GM23248 (cell line): ENCODE results near the gene CREB3. TPM values are rescaled to one million over a fixed set of nuclear protein-coding genes. Genes with fewer than 3 reads are reported as not detected.
A peak's percentile ranks its signal among the peaks of the same experiment; 100 is the strongest.

ENCODE experiments used
- DNase-seq: peaks from one replicate; pipeline ENCODE4 v3.0.0-alpha.2; 2015
- H2AFZ ChIP-seq: fragments of 200-600 bp; sonication (generic); 2 replicates; pipeline ENCODE4 v1.6.1; 2016; ENCODE audit warnings: antibody characterized with exemption
- H3F3A ChIP-seq: fragments of 200-600 bp; sonication (generic); 2 replicates; pipeline ENCODE4 v1.6.1; 2016; ENCODE audit warnings: mild to moderate bottlenecking, antibody characterized with exemption, mixed run types; ENCODE audit not compliant: insufficient read depth
- H3K27ac ChIP-seq: fragments of 200-600 bp; sonication (generic); 2 replicates; pipeline ENCODE4 v1.5.1; 2016; ENCODE audit warnings: mild to moderate bottlenecking
- H3K27me3 ChIP-seq: fragments of 200-600 bp; sonication (generic); replicated peaks from 2 replicates; pipeline ENCODE4 v1.6.1; 2016; ENCODE audit warnings: mild to moderate bottlenecking; ENCODE audit not compliant: insufficient read depth
- H3K36me3 ChIP-seq: fragments of 200-600 bp; sonication (generic); 2 replicates; pipeline ENCODE4 v1.6.1; 2016; ENCODE audit warnings: low read depth, mild to moderate bottlenecking
- H3K4me1 ChIP-seq: fragments of 200-600 bp; sonication (generic); 2 replicates; pipeline ENCODE4 v1.6.1; 2016; ENCODE audit warnings: mild to moderate bottlenecking; ENCODE audit not compliant: insufficient read depth
- H3K4me2 ChIP-seq: fragments of 200-600 bp; sonication (generic); one replicate; pipeline ENCODE4 v1.6.1; 2016; ENCODE audit warnings: mild to moderate bottlenecking; ENCODE audit not compliant: unreplicated experiment
- H3K4me3 ChIP-seq: fragments of 200-600 bp; sonication (generic); 2 replicates; pipeline ENCODE4 v1.5.1; 2016; ENCODE audit warnings: mild to moderate bottlenecking
- H3K79me2 ChIP-seq: fragments of 200-600 bp; sonication (generic); 2 replicates; pipeline ENCODE4 v1.6.1; 2016; ENCODE audit warnings: mild to moderate bottlenecking; ENCODE audit not compliant: insufficient read depth
- H3K9ac ChIP-seq: fragments of 200-600 bp; sonication (generic); 2 replicates; pipeline ENCODE4 v1.6.1; 2016; ENCODE audit warnings: mild to moderate bottlenecking
- H3K9me2 ChIP-seq: fragments of 200-600 bp; sonication (generic); 2 replicates; pipeline ENCODE4 v1.6.1; 2016; ENCODE audit warnings: mixed run types, mild to moderate bottlenecking, moderate library complexity; ENCODE audit not compliant: insufficient read depth
- H3K9me3 ChIP-seq: fragments of 200-600 bp; sonication (generic); one replicate; pipeline ENCODE4 v1.6.1; 2017; ENCODE audit warnings: low read depth
- H4K20me1 ChIP-seq: fragments of 200-600 bp; sonication (generic); 2 replicates; pipeline ENCODE4 v1.6.0; 2016; ENCODE audit not compliant: insufficient read depth
- EZH2 ChIP-seq: fragments of 200-600 bp; sonication (generic); IDR thresholded peaks from 2 replicates; pipeline ENCODE4 v1.6.1; 2018; ENCODE audit warnings: antibody characterized with exemption, mild to moderate bottlenecking; ENCODE audit not compliant: insufficient read depth, poor library complexity, severe bottlenecking
- EZH2phosphoT487 ChIP-seq: fragments of 200-600 bp; sonication (generic); IDR thresholded peaks from 2 replicates; pipeline ENCODE4 v1.6.1; 2018; ENCODE audit warnings: antibody characterized with exemption, moderate library complexity, mild to moderate bottlenecking, low read depth; ENCODE audit not compliant: insufficient read depth
- WGBS, 2 experiments: methylation state at CpG; one replicate each; pipeline ENCODE4 v1.1.6; 2015 to 2017; ENCODE audit warnings: low lambda C conversion rate in 2 of 2, low coverage in 1 of 2; ENCODE audit errors: missing lambda C conversion rate in 2 of 2; 5-methylcytosine and 5-hydroxymethylcytosine counted together
- in situ Hi-C: fragments of 300-500 bp; cut with MboI; formaldehyde crosslinking; loops from 2 replicates; pipeline ENCODE4 v1.15.0; 2020
- polyA plus RNA-seq: library from polyadenylated mRNA; unstranded; fragments of >200 nt; fragmentation: Nextera tagmentation; extraction: Ambion mirVana; gene quantifications from 2 replicates; pipeline ENCODE4 v1.2.1, GENCODE V29; 2016
- total RNA-seq: library from RNA; depleted of rRNA; stranded (reverse); fragments of >200 nt; shearing (Covaris generic); gene quantifications from 2 replicates; pipeline ENCODE4 v1.2.3, GENCODE V29; 2014

Gene CREB3
- total and polyA plus RNA-seq, 2 experiments from 2014 or later, result 101 to 113 TPM

- Histone ChIP-seq H3K79me2 (peaks cover 59% of the 10 kb centered on the region), H3K4me2 (peak within 1 kb of the TSS; percentile 89), H3K9me3 (no peaks in the 10 kb centered on the region), H3K36me3 (peaks cover 22% of the 10 kb centered on the region), H3K27ac (peak within 1 kb of the TSS; percentile 89), H3K4me3 (peak within 1 kb of the TSS; percentile 98), H3K9me2 (no peaks in the 10 kb centered on the region), H3K27me3 (no peaks in the 10 kb centered on the region), H2AFZ (peak within 1 kb of the TSS; percentile 44), H3K4me1 (peaks cover 40% of the 10 kb centered on the region), H3F3A (peaks cover 73% of the 10 kb centered on the region), H3K9ac (peak within 1 kb of the TSS; percentile 94), H4K20me1 (peaks cover 36% of the 10 kb centered on the region)
- in situ Hi-C loops, result no loop called here
- 1 to 2% methylated on average over 29 to 44 of the region's 61 CpGs for WGBS, 2 experiments
- TF ChIP-seq EZH2, result no peak
- no peak for TF ChIP-seq EZH2phosphoT487
- peak; percentile 90 for DNase-seq
Measured at GRCh38 chr9:35689542-35690293, 42.7 kb upstream of the CREB3 start, which contains the start of gene TPM2. TSS of gene TPM2 (minus strand) at chr9:35689925. CDS start at chr9:35689817, 108 bp downstream.

DNA sequence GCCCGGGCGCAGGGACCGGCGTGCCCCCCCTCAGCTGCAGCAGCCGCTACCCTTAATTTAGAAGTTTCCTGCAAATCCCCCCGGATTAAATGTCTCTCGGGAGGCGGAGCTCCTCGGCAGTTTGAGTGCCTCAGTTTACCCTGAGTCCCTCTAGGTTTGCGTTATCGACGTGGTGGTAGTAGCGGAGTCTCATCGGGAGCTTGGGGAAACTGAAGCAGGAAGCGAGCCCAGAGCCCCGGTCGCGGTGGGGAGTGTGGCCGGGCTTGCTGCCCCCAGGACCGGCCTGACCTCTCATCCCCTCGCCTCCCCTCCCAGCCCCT, 42.2 kb upstream of the CREB3 start:
- Histone ChIP-seq H3K4me1 (peaks cover 46% of the 10 kb centered on the region), H3K4me3 (peak overlapping the region; percentile 98), H3F3A (peaks cover 73% of the 10 kb centered on the region), H2AFZ (peak overlapping the region; percentile 15; the same call in 1 of the 2 replicates), H3K9me2 (no peaks in the 10 kb centered on the region), H3K79me2 (peaks cover 53% of the 10 kb centered on the region), H3K27ac (peak overlapping the region; percentile 89), H3K4me2 (peak overlapping the region; percentile 89), H3K9me3 (no peaks in the 10 kb centered on the region), H4K20me1 (peaks cover 30% of the 10 kb centered on the region), H3K27me3 (no peaks in the 10 kb centered on the region), H3K9ac (peak overlapping the region; percentile 94), H3K36me3 (peaks cover 22% of the 10 kb centered on the region)
- DNase-seq, result peak; percentile 76
- TF ChIP-seq EZH2, result no peak
- no peak for TF ChIP-seq EZH2phosphoT487
- in situ Hi-C loops, result no loop called here
- 0 to 1% methylated on average over 15 to 18 of the region's 21 CpGs for WGBS, 2 experiments

DNA sequence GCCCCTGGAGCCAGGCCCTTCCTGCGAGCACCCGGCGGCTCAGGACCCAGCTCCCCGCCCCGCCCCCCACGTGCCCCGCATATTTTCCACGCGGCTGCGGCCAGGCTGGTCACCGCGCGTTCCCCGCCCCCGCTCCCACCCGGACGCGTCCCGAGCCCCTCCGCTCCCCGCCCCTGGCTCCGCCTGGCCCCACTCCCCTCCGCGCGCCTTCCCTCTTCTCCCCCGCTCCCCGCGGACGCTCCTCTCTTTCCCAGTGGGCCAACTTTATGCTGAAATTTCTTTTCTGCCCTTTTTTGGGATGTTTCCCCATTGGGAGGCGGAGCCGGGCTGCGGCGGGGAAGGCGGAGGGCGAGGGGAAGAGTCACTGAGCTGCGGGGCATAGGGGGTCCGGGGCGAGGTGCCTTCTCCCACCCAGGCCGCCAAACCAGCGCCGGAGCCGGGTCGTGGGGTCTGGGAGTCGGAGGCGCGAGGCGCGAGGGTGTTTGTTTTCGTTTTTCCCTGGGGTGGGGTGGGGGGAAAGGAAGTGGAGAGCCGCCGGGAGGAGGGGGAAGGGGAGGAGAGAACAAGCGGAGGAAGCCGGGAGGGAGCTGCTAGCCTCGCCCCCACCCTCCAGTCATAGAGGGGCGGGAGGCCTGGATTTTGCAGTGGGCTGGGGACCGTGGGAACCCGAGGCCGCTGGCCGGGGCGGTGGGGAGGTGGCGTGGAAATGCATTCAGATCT, 41.7 kb upstream of the CREB3 start:
- H3K4me1 ChIP-seq, result peaks cover 47% of the 10 kb centered on the region
- WGBS, 2 experiments, result 1 to 2% methylated on average over 26 to 59 of the region's 61 CpGs
- peak overlapping the region; percentile 44 for H2AFZ ChIP-seq
- no peak for TF ChIP-seq EZH2phosphoT487
- no peak for TF ChIP-seq EZH2
- no peaks in the 10 kb centered on the region for H3K9me3 ChIP-seq
- H3K9me2 ChIP-seq, result no peaks in the 10 kb centered on the region
- H3K4me2 ChIP-seq, result peak overlapping the region; percentile 89
- H3F3A ChIP-seq, result peaks cover 72% of the 10 kb centered on the region
- peaks cover 25% of the 10 kb centered on the region for H4K20me1 ChIP-seq
- peak overlapping the region; percentile 98 for H3K4me3 ChIP-seq
- H3K27me3 ChIP-seq, result no peaks in the 10 kb centered on the region
- peaks cover 19% of the 10 kb centered on the region for H3K36me3 ChIP-seq
- peak overlapping the region; percentile 89 for H3K27ac ChIP-seq
- peak overlapping the region; percentile 94 for H3K9ac ChIP-seq
- H3K79me2 ChIP-seq, result peaks cover 48% of the 10 kb centered on the region
- peak; percentile 86 for DNase-seq
- in situ Hi-C loops, result no loop called here

- no peak for TF ChIP-seq EZH2
- no peak for TF ChIP-seq EZH2phosphoT487
- H3K27ac ChIP-seq, result peak overlapping the region; percentile 89
- no peaks in the 10 kb centered on the region for H3K27me3 ChIP-seq
- no peak for DNase-seq
- H3K4me1 ChIP-seq, result peaks cover 47% of the 10 kb centered on the region
- peaks cover 21% of the 10 kb centered on the region for H4K20me1 ChIP-seq
- H3K36me3 ChIP-seq, result peaks cover 19% of the 10 kb centered on the region
- H3F3A ChIP-seq, result peaks cover 72% of the 10 kb centered on the region
- H3K9ac ChIP-seq, result peak overlapping the region; percentile 94
- in situ Hi-C loops, result no loop called here
- H3K79me2 ChIP-seq, result peaks cover 43% of the 10 kb centered on the region
- H3K9me3 ChIP-seq, result no peaks in the 10 kb centered on the region
- H3K4me2 ChIP-seq, result peak overlapping the region; percentile 89
- H2AFZ ChIP-seq, result peak overlapping the region; percentile 44
- peak overlapping the region; percentile 98 for H3K4me3 ChIP-seq
- no peaks in the 10 kb centered on the region for H3K9me2 ChIP-seq
- 33 to 34% methylated on average over 8 to 10 of the region's 10 CpGs for WGBS, 2 experiments
Measured at GRCh38 chr9:35691334-35691650, 41.2 kb upstream of the CREB3 start.
